Measurements from ENCODE around the gene LRRC8C.

GRCh38 chr1:89609781-89610456, 23.0 kb upstream of the LRRC8C start:
- TF ChIP-seq CTCF (IDR thresholded peaks at IDR 0.05) = no peak
- no peak for TF ChIP-seq EZH2 (IDR thresholded peaks at IDR 0.05; ENCODE audit: borderline replicate concordance, insufficient read depth, low read depth, low read length, poor library complexity, severe bottlenecking)
